ENCODE results near the gene TBC1D1.
A peak's percentile ranks its signal among the peaks of the same experiment; 100 is the strongest.

TBC1D1 gene

DNA sequence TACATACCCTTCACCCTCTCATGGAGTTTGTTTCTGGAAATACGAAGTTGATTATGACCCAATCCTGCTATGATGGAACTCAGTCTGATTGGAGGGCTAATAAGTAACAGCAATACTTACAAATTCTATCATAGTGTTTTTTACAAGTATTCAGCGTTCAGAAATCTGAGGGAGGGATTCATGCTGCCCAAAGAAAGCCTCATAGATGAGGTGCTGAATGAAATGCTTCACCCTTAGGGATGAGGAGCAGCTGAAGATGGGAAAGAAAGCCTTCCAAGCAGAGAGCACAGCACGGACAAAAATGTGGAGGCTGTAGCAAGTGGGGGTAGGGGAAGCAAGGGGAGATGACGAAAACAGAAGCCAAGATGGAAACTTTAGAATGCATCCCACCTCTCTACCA lies 27.9 kb upstream of the TBC1D1 start:
- H3K79me2 ChIP-seq (ENCODE audit: control insufficient read depth, insufficient read depth, low read length, poor library complexity) = no peaks in the 10 kb centered on the region
- no peak overlapping the region for H2BK5ac ChIP-seq (ENCODE audit: low read depth, low read length, poor library complexity)
- no peak overlapping the region for H4K8ac ChIP-seq (ENCODE audit: low read depth, low read length)
- H3K79me1 ChIP-seq (ENCODE audit: low read length) = no peaks in the 10 kb centered on the region
- no peaks in the 10 kb centered on the region for H3K36me3 ChIP-seq (ENCODE audit: control insufficient read depth in 1 of 2, insufficient read depth in 2 of 2, low read length in 2 of 2)
- no peak overlapping the region for H3K4me3 ChIP-seq (ENCODE audit: low read depth, low read length)
- no peak overlapping the region for H3K4me2 ChIP-seq (ENCODE audit: low read length)
- H3K27me3 ChIP-seq (ENCODE audit: insufficient read depth, low read length) = no peaks in the 10 kb centered on the region
- H3K14ac ChIP-seq (ENCODE audit: low read length) = no peak overlapping the region
- no peak overlapping the region for H2BK120ac ChIP-seq (ENCODE audit: insufficient read depth, low read length, poor library complexity)
- H2BK12ac ChIP-seq (ENCODE audit: low read length) = no peak overlapping the region
- H3K9me3 ChIP-seq (ENCODE audit: insufficient read depth, low read depth, low read length) = peaks cover 2% of the 10 kb centered on the region
- no peak overlapping the region for H3K23ac ChIP-seq (ENCODE audit: low read length)
- no peak for DNase-seq
- no peak overlapping the region for H2AFZ ChIP-seq (ENCODE audit: insufficient read depth, low read length, poor library complexity)
- H3K27ac ChIP-seq (ENCODE audit: low read depth, low read length) = no peak overlapping the region
- no peak overlapping the region for H2AK5ac ChIP-seq (ENCODE audit: low read length)
- no peak overlapping the region for H4K91ac ChIP-seq (ENCODE audit: low read depth, low read length)
- no peak overlapping the region for H3K18ac ChIP-seq (ENCODE audit: low read length)
- H3K4ac ChIP-seq (ENCODE audit: low read depth, low read length) = no peak overlapping the region
- no peak overlapping the region for H3K9ac ChIP-seq (ENCODE audit: low read length)
- whole genome bisulfite sequencing (ENCODE audit: extremely low coverage, insufficient coverage, insufficient read length) = no CpG with 5 or more reads among the region's 4 CpGs
- H4K12ac ChIP-seq (ENCODE audit: low read depth, low read length) = no peak overlapping the region
- peaks cover 0 to 4% of the 10 kb centered on the region in 2 experiments for H3K4me1 ChIP-seq (ENCODE audit: control insufficient read depth in 1 of 2, insufficient read depth in 2 of 2, low read length in 2 of 2)

DNA sequence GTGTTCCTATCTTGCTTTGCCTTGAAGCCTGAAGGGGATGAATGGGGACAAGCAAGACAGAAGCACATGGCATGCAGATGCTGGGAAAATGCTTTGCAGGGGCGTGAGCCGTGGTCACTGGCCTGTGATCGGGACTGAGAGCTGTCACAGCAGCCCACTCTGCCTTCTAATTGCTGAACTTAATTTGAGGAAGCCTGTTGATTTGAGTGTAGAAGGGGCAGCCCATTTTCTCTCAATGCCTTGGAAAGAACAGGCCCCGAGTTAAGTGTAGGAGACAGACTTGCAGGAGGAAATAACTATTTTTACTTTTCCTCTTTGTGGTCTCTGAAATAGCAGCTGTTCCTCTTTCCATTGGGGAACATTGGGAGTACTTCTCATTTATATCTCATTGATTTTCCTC lies 26.1 kb upstream of the TBC1D1 start:
- Histone ChIP-seq H3K4me2 (ENCODE audit: low read length) (no peak overlapping the region), H4K12ac (ENCODE audit: low read depth, low read length) (no peak overlapping the region), H3K23ac (ENCODE audit: low read length) (no peak overlapping the region), H3K4me1 (ENCODE audit: control insufficient read depth in 1 of 2, insufficient read depth in 2 of 2, low read length in 2 of 2) (peaks cover 0 to 4% of the 10 kb centered on the region in 2 experiments), H3K36me3 (ENCODE audit: control insufficient read depth in 1 of 2, insufficient read depth in 2 of 2, low read length in 2 of 2) (no peaks in the 10 kb centered on the region), H3K79me2 (ENCODE audit: control insufficient read depth, insufficient read depth, low read length, poor library complexity) (no peaks in the 10 kb centered on the region), H4K91ac (ENCODE audit: low read depth, low read length) (no peak overlapping the region), H3K14ac (ENCODE audit: low read length) (no peak overlapping the region), H2BK12ac (ENCODE audit: low read length) (no peak overlapping the region), H2BK5ac (ENCODE audit: low read depth, low read length, poor library complexity) (no peak overlapping the region), H3K4me3 (ENCODE audit: low read depth, low read length) (no peak overlapping the region), H3K79me1 (ENCODE audit: low read length) (no peaks in the 10 kb centered on the region), H3K18ac (ENCODE audit: low read length) (no peak overlapping the region), H2AK5ac (ENCODE audit: low read length) (no peak overlapping the region), H3K27ac (ENCODE audit: low read depth, low read length) (no peak overlapping the region), H3K4ac (ENCODE audit: low read depth, low read length) (no peak overlapping the region), H3K9me3 (ENCODE audit: insufficient read depth, low read depth, low read length) (peaks cover 2% of the 10 kb centered on the region), H2AFZ (ENCODE audit: insufficient read depth, low read length, poor library complexity) (no peak overlapping the region), H3K27me3 (ENCODE audit: insufficient read depth, low read length) (no peaks in the 10 kb centered on the region), H3K9ac (ENCODE audit: low read length) (no peak overlapping the region), H2BK120ac (ENCODE audit: insufficient read depth, low read length, poor library complexity) (no peak overlapping the region), H4K8ac (ENCODE audit: low read depth, low read length) (no peak overlapping the region)
- no CpG with 5 or more reads among the region's 4 CpGs for WGBS (ENCODE audit: extremely low coverage, insufficient coverage, insufficient read length)
- no peak for DNase-seq

DNA sequence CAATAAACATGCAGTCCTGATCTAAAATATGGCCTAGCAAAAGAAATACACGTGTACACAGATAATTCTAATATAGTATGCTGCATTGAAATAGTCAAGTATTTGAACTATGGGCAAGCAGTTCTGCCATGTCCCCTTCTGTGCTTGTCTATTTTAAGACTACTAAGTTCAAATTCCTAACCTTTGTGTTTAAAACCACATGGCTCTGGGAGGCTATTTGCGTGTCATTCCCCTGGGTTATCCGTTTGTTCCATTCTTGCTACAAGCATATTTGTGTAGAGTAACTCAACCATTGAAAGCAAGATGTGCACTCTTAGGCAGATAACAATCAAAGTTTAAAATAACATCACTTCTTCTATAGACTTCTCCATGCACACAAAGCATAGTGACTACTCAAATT lies 25.4 kb upstream of the TBC1D1 start:
- Histone ChIP-seq H3K23ac (ENCODE audit: low read length) (no peak overlapping the region), H4K12ac (ENCODE audit: low read depth, low read length) (no peak overlapping the region), H3K36me3 (ENCODE audit: control insufficient read depth in 1 of 2, insufficient read depth in 2 of 2, low read length in 2 of 2) (no peaks in the 10 kb centered on the region), H2BK120ac (ENCODE audit: insufficient read depth, low read length, poor library complexity) (no peak overlapping the region), H3K4me2 (ENCODE audit: low read length) (no peak overlapping the region), H2BK5ac (ENCODE audit: low read depth, low read length, poor library complexity) (no peak overlapping the region), H2AK5ac (ENCODE audit: low read length) (no peak overlapping the region), H3K4me1 (ENCODE audit: control insufficient read depth in 1 of 2, insufficient read depth in 2 of 2, low read length in 2 of 2) (peaks cover 0 to 4% of the 10 kb centered on the region in 2 experiments), H2BK12ac (ENCODE audit: low read length) (no peak overlapping the region), H4K91ac (ENCODE audit: low read depth, low read length) (no peak overlapping the region), H4K8ac (ENCODE audit: low read depth, low read length) (no peak overlapping the region), H2AFZ (ENCODE audit: insufficient read depth, low read length, poor library complexity) (no peak overlapping the region), H3K27me3 (ENCODE audit: insufficient read depth, low read length) (no peaks in the 10 kb centered on the region), H3K4me3 (ENCODE audit: low read depth, low read length) (no peak overlapping the region), H3K18ac (ENCODE audit: low read length) (no peak overlapping the region), H3K79me2 (ENCODE audit: control insufficient read depth, insufficient read depth, low read length, poor library complexity) (no peaks in the 10 kb centered on the region), H3K9ac (ENCODE audit: low read length) (no peak overlapping the region), H3K79me1 (ENCODE audit: low read length) (no peaks in the 10 kb centered on the region), H3K9me3 (ENCODE audit: insufficient read depth, low read depth, low read length) (peaks cover 2% of the 10 kb centered on the region), H3K27ac (ENCODE audit: low read depth, low read length) (no peak overlapping the region), H3K14ac (ENCODE audit: low read length) (no peak overlapping the region), H3K4ac (ENCODE audit: low read depth, low read length) (no peak overlapping the region)
- peak in 1 of 2 donors; percentile 41 for DNase-seq
- no CpG with 5 or more reads among the region's 3 CpGs for WGBS (ENCODE audit: extremely low coverage, insufficient coverage, insufficient read length)

DNA sequence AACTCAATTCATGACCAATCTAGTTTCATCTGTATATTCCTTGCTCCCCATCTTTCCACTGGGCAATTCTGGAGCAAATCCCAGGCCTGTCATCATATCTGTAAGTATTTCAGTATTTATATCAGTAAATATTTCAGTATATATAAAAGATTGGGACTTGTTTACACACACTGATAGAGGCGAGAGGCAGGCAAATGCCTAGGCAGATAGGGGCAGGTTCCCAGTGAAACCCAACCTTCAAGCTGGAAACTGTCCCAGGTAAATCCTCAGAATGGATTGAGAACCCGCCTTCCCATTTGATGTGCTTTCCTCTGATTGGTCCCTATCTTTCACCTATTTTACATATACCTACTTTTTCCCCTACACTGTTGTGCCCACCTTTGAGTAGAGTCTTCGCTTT lies 23.8 kb upstream of the TBC1D1 start:
- H3K4ac ChIP-seq (ENCODE audit: low read depth, low read length) = no peak overlapping the region
- no peak overlapping the region for H3K27ac ChIP-seq (ENCODE audit: low read depth, low read length)
- no peak overlapping the region for H2BK12ac ChIP-seq (ENCODE audit: low read length)
- H3K4me1 ChIP-seq (ENCODE audit: control insufficient read depth in 1 of 2, insufficient read depth in 2 of 2, low read length in 2 of 2) = peaks cover 0 to 4% of the 10 kb centered on the region in 2 experiments
- H3K14ac ChIP-seq (ENCODE audit: low read length) = no peak overlapping the region
- no peak overlapping the region for H3K23ac ChIP-seq (ENCODE audit: low read length)
- no peak overlapping the region for H4K8ac ChIP-seq (ENCODE audit: low read depth, low read length)
- no peaks in the 10 kb centered on the region for H3K27me3 ChIP-seq (ENCODE audit: insufficient read depth, low read length)
- H2AK5ac ChIP-seq (ENCODE audit: low read length) = no peak overlapping the region
- no peaks in the 10 kb centered on the region for H3K79me2 ChIP-seq (ENCODE audit: control insufficient read depth, insufficient read depth, low read length, poor library complexity)
- no peak overlapping the region for H3K9ac ChIP-seq (ENCODE audit: low read length)
- H3K79me1 ChIP-seq (ENCODE audit: low read length) = no peaks in the 10 kb centered on the region
- H3K36me3 ChIP-seq (ENCODE audit: control insufficient read depth in 1 of 2, insufficient read depth in 2 of 2, low read length in 2 of 2) = no peaks in the 10 kb centered on the region
- no CpG with 5 or more reads among the region's 3 CpGs for WGBS (ENCODE audit: extremely low coverage, insufficient coverage, insufficient read length)
- no peak overlapping the region for H3K18ac ChIP-seq (ENCODE audit: low read length)
- no peak overlapping the region for H4K91ac ChIP-seq (ENCODE audit: low read depth, low read length)
- no peak overlapping the region for H3K4me2 ChIP-seq (ENCODE audit: low read length)
- H2BK120ac ChIP-seq (ENCODE audit: insufficient read depth, low read length, poor library complexity) = no peak overlapping the region
- no peak for DNase-seq
- H3K9me3 ChIP-seq (ENCODE audit: insufficient read depth, low read depth, low read length) = peaks cover 2% of the 10 kb centered on the region
- H2AFZ ChIP-seq (ENCODE audit: insufficient read depth, low read length, poor library complexity) = no peak overlapping the region
- H4K12ac ChIP-seq (ENCODE audit: low read depth, low read length) = no peak overlapping the region
- no peak overlapping the region for H3K4me3 ChIP-seq (ENCODE audit: low read depth, low read length)
- no peak overlapping the region for H2BK5ac ChIP-seq (ENCODE audit: low read depth, low read length, poor library complexity)

Measured in trophoblast cell (in vitro differentiated cells and primary cell).